HG03575 (cell line): Measurements from ENCODE around the gene ATG10.
"Not testable (repeated sequence)": the region's sequence is repeated elsewhere in the genome, so short reads cannot be mapped to it uniquely, and the experiment has no call there.

Source experiments
- ATAC-seq: cut with Tn5 transposase; IDR thresholded peaks from one replicate; pipeline ENCODE4 v1.9.1; 2021; ENCODE audit not compliant: unreplicated experiment, insufficient number of reproducible peaks, low FRiP score; ENCODE audit errors: extremely low read depth

The ATG10 gene

DNA sequence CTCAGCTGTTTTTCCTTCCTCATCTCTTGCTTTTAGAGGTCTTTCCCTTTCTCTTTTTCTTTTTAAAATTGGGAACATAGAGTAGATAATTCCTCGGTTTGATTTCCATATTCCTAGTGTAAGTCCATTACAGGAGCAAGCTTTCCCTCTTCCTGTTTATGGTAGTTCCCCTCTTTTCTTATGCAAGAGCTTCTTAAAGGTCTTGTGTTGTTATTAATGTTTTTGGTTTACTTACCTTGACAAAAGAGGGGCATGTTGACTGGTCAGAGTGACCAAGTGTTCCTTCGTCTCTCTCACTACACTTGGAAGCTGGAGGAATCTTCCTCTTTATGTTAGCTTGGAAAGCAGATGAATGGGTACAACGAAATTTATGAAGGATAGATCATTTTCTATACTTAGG is 8.3 kb downstream of the ATG10 start:
- no peak for ATAC-seq

DNA sequence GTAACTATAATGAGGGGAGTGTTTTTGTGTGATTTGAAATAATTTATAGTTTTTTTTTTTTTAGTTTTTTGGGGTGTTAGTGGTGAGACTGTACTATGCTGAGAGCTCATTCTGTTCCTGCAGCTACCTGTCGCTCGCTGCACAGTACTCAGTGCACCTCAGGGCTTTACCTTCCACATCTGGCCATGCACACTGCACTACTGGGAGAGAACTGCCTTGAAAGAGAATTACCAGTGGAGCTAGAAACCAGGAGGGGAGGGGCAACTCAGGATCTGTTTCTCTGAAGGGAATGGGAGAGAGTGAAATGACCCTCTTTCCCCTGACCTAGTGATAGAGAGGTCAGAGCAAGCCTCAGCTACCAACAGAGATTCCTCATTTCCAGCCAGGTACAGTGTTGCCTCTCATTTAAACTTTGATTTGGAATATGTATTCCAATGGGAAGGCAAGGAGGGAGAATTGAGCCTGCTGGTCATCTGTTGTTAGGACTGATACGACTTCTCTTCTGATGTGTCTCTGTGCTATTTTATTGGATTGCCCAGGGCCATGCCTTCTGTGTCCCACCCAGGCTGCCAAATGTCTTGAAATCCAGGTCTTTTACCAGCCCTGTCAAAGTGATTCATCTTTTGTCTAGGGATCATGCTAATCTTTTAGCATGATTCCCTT is 8.9 kb downstream of the ATG10 start:
- ATAC-seq: no peak

DNA sequence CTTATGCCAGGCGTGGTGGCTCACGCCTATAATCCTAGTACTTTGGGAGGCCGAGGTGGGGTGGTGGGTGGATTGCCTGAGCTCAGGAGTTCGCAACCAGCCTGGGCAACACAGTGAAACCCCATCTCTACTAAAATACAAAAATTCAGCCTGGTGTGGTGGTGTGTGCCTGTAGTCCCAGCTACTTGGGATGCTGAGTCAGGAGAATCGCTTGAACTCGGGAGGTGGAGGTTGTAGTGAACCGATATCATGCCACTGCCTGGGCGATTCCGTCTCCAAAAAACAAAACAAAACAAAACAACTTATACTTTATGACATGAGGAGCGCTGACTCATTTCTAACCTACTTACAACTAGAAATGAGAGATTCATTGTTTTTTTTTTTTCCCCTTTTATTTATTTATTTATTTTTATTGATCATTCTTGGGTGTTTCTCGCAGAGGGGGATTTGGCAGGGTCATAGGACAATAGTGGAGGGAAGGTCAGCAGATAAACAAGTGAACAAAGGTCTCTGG is 10.4 kb downstream of the ATG10 start:
- not testable (repeated sequence) for ATAC-seq

DNA sequence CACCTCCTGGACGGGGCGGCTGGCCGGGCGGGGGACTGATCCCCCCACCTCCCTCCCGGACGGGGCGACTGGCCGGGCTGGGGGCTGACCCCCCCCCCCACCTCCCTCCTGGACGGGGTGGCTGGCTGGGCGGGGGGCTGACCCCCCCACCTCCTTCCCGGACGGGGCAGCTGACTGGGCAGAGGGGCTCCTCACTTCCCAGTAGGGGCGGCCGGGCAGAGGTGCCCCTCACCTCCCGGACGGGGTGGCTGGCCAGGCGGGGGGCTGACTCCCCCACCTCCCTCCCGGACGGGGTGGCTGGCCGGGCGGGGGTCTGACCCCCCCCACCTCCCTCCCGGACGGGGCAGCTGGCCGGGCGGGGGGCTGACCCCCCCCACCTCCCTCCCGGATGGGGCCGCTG is 11.3 kb downstream of the ATG10 start:
- not testable (repeated sequence) for ATAC-seq

DNA sequence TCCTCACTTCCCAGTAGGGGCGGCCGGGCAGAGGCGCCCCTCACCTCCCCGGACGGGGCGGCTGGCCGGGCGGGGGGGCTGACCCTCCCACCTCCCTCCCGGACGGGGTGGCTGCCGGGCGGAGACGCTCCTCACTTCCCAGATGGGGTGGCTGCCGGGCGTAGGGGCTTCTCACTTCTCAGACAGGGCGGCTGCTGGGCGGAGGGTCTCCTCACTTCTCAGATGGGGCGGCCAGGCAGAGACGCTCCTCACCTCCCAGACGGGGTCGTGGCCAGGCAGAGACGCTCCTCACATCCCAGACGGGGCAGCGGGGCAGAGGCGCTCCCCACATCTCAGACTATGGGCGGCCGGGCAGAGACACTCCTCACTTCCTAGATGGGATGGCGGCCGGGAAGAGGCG is 11.7 kb downstream of the ATG10 start:
- ATAC-seq: not testable (repeated sequence)

DNA sequence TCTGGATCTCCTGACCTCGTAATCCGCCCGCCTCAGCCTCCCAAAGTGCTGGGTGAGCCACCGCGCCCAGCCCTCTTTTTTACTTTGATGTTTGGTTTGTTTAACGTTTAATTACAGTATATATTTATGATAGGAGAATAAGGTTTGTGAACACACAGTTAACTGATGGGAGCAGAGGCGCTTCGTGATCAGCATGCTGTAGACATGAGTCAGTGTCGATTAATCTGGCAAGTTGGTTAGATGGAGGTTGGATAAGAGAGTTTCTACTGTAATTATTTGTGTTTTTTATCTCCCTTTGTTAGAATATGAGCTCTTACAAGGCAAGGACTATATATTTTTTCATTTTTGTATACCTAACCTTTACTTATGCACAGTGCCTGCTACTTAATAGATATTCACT is 14.3 kb downstream of the ATG10 start:
- no peak for ATAC-seq

DNA sequence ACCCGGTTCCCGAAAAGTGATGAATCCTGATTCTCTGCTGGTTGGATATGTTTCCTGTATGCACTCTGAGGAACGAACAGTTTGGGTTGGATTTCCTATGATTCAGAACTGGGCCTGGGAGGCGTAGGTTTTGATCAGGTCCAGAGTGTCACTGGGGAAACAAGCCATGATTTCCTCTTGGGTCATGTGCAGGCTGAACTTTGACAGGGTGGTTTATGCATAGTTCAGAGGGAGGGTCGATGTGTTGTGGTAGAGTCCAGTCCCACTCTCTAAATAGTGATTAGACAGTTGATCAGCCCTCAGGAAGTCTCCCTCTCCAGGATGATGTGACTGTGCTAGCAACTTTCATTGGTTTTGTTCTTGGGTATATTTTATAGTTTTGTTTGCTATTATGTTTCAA is 17.4 kb downstream of the ATG10 start:
- no peak for ATAC-seq

DNA sequence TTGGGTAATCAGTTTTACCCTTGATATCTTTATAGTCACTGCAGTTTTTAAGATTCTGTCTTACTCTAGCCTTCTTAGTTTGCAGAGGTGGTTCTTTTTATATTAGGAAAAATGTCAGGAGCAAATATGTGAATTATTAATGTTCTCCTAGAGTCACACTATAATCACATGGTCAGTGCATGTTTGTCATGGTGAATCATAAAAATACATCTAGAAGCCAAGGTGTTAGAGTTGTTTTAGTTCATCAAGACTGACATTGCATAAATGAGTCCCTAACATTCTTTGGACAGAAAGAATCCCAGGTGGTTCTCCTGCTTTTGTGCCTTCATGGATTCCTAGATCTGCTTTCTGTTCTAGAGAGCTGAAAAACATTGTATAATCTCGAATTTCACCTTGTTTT is 22.9 kb downstream of the ATG10 start:
- ATAC-seq: no peak

DNA sequence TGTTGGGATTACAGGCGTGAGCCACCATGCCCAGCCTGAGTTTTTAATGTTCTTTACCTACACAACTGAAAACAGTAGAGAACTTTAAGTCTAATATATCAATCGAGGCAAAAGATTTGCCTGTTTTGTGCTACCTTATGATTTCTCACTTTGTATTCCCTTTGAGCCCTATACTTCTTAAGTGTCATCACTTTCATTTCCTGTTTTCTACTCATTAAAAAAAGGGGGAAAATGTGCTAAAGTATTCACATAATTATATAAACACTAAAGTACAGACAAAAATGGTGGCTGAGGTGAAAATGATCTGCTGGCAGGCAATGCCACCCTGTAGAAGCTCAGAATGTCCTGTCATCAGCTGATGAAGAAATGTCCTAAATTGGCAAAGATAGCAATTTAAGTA is 23.6 kb downstream of the ATG10 start:
- no peak for ATAC-seq

DNA sequence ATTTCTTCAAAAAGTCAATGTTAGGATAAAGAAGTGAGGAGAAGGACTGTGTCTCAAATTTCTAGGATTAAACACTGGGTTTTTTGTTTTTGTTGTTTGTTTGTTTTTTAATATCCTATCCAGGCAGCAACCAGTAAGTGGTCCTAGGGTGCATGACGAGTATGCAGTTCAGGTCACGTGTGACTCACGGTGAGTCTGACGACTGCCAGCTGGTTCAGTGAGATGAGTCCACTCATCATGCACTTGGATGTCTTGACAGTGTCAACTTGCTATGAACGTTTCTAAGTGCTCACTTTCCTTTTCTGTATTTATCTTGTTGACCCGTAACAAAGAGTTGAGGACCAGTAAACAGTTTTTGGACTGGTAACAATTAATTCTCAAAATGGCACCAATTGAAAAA is 32.7 kb downstream of the ATG10 start:
- ATAC-seq: no peak

DNA sequence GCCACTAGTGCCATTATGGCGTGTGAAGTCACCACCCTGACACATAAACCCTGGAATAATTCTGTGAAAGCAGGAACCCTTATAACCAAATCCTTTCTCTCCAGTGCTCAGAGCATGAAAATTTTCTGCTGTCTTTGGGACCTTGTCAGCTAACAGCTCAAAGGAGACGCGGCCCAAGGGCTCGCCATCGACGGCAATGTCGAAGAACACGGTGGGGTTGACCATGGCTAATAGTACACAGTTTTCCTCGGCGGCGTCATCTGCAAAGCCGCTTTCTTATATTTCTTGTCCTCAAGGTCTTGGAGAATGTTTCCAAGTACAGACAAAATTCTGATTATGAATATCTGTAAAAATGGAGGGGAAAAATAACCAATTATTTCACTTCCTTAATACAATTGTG is 38.0 kb downstream of the ATG10 start:
- ATAC-seq: not testable (repeated sequence)

DNA sequence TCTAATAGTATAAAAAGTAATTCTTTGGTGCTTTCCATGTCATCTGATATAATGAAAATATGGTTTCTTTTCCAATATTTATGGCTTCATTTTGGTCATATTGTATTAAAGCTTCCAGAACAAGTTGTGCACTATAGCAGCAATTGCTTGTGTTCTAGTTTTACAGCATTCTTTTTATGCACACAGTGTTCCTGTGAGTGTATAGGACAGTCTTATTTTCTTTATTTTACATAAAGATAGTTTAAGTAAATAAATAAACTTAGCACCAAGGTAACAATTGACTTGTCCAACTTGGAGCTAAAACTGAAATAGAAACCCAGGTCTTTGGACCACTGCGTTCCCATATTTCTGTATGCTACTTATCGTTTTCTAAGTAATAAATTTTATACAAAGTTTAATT is 38.9 kb downstream of the ATG10 start:
- ATAC-seq: no peak

DNA sequence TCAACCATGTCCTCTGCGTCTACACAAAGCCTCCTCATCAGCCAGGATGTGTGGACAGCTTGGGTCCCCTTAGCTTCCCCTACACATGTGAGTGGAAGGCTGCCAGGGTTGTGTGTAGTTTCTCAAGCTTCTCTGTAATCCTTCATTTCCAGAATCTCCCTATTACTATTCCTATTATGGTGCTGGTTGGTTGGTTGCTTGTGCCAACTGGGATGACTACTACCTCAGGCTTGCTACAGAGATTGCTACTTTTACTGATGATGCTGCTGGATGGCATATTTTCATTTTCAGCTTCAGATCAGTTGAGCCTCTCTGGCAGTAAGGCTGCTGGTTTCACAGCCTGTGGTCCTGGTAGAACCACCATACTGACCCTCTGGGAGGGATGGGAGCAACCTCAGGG is 39.9 kb downstream of the ATG10 start:
- ATAC-seq: no peak

DNA sequence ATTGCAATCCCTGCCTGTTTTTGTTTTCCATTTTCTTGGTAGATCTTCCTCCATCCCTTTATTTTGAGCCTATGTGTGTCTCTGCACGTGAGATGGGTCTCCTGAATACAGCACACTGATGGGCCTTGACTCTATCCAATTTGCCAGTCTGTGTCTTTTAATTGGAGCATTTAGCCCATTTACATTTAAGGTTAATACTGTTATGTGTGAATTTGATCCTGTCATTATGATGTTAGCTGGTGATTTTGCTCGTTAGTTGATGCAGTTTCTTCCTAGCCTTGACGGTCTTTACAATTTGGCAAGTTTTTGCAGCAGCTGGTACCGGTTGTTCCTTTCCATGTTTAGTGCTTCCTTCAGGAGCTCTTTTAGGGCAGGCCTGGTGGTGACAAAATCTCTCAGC is 42.8 kb downstream of the ATG10 start:
- not testable (repeated sequence) for ATAC-seq

DNA sequence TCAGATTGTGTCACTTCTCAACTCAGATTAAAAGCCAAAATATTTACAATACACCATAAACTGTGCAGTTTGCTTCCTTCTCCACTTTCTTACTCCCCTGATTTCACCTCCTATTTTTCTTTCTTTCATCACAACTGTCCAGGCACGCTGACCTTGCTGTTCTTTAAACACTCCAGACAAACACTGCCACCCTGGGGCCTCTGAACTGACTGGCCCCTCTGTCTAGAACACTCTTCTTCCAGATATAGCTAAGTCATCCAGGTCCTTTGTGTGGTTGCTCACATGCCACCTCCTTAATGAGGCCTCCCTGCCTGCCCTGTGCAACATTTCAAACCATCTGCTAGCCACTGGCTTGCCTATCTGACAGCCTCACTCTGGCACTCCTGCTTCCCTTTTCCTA is 46.6 kb downstream of the ATG10 start:
- ATAC-seq: no peak

DNA sequence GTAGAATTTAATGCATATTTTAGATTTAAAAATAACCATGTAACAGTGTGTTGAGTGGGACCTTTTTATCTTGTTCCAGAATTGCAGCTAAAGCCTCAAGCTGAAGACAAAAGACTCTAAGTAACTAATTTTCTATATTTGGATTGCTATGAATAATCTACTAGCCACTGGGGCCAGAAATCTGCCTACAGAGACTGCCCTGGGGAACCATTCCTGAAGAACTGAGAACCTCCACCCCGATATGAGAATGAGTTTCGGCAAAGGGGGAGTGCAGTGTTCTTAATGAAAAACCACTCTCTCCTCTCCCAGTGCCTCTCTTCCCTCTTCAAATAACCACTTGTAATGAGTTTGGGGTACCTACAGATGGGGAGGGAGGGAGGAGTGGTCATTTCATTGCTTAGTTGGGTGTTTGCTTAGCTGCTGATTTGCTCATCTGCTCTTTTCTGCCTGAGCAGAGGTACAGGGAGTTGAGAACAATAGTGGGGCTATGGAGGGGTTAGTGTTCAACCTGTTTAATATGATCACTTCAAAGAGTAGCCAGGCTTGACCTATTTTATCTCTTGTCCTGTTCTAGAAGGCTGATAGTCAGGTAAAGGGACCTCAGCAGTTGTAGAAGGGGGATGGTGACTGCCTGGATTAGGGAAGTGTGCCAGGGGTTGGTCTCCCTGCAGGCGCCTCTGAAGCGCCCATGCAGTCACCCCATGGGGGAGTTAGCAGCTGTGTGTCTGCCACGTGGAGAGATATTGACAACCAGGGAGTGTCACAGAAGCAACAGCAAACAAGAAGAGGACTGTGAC is 47.7 kb downstream of the ATG10 start:
- no peak for ATAC-seq

DNA sequence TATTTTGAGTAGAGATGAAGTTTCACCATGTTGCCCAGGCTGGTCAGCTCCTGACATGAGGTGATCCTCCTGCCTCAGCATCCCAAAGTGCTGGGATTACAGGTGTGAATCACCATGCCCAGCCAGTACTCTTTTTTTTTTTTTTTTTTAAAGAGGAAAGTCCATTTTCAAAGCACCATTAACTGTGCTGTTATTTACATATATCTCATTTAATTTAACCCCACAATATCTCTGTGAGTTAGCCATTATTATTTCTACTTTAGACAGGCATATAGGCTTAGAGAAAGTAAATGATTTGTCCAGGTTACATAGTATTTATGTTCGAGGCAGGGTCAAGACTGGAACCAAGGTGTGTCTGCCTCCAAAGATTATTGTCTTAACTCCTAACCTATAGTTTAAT is 50.7 kb downstream of the ATG10 start:
- ATAC-seq: no peak

DNA sequence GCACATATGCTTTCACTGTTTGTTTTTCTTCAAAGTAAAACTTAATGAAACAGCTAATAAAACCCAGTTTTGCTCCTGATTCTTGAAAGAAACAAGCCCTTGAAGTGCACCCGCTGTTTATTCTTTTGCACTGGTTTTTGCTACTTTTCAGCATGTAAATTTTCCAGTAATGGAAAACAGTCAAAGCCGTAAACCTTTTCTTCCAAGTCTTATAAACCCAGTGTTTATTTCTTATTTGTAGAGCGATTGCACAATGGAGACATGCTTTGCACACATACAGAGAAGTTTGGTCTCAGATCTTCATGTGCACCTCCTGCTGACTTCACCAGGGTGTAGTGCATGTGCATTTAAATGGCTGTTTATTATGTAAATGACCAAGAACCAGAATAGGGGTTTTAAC is 51.8 kb downstream of the ATG10 start:
- ATAC-seq: no peak

DNA sequence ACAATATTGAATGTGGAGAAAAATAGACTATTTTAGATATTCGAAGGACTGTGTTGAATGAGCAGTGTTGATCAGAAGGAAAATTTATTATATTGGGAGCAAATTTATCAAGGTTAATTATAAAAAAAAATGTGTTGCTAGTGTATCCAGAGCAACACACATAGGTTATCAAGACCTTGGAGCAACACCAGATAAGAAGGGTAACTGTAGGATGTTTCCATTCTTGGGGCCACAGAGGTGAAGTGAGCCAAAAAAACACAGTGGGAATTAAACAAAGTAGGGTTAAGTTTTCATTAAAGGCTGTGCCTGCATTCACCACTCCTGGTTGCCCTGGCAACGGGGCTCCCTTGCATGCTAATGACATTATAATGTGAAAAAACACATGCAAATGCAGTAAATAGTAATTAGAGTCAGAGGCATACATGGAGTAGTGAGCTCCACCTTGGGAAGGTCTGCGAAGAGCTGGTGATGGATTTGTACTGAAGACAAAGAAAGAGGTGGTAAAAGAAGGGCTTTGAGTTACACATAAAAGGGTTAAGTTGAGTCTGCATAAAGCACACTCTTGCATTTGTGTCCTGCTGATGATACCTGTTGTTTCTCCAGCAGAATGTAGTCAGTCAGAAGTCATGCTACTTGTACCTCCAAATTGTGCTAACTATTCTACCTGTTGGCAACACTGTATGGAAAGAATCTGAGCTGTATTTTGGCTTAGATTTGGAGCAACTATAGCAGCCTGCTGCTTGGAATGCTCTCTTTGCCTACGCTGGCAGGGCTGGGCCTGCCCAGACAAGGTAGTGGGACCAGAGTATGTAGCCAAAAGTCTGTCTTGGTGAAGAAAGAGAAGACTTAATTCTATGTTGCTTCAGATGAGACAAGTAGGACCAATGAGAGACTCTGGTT is 59.6 kb downstream of the ATG10 start:
- no peak for ATAC-seq

DNA sequence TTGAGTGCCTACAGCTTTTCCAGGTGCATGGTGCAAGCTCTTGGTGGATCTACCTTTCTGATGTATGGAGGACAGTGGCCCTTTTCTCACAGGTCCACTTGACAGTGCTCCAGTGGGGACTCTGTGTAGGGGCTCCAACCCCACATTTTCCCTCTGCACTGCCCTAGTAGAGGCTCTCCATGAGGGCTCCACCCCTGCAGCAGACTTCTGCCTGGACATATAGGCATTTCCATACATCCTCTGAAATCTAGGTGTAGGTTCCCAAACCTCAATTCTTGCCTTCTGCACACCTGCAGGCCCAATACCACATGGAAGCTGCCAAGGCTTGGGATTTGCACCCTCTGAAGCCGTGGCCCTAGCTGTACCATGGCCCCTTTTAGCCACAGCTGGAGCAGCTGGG is 71.1 kb downstream of the ATG10 start:
- not testable (repeated sequence) for ATAC-seq
